ENCODE data around the gene ABHD17A. TPM values are rescaled to one million over a fixed set of nuclear protein-coding genes. Genes with fewer than 3 reads are reported as not detected.

The ABHD17A gene
- polyA plus RNA-seq, 3 donors from 2014 or later: 652 to 783 (median 741) TPM

- peak; percentile 35 to 49 (median 49) for DNase-seq
- H3K27ac Mint-ChIP-seq: peak overlapping the region; percentile 84 to 94 (median 92)
These were observed 29.5 kb downstream of the ABHD17A start for GRCh38 chr19:1855828-1856255.

GRCh38 chr19:1855040-1855827, 30.1 kb downstream of the ABHD17A start:
- Mint-ChIP-seq H3K4me3 (peak overlapping the region; percentile 79 to 86 (median 84)), H3K9me3 (no peaks in the 10 kb centered on the region), H3K27me3 (ENCODE audit: low read depth in 3 of 3) (peaks cover 6 to 44% (median 18%) of the 10 kb centered on the region in 3 donors), H3K27ac (peak overlapping the region; percentile 84 to 94 (median 92)), H3K4me1 (peaks cover 23 to 46% of the 10 kb centered on the region in 2 donors), H3K36me3 (no peaks in the 10 kb centered on the region)
- peak; percentile 83 to 87 (median 86) for DNase-seq

More at GRCh38 chr19:1855828-1856255, 29.5 kb downstream of the ABHD17A start:
- H3K36me3 Mint-ChIP-seq: no peaks in the 10 kb centered on the region
- peaks cover 6 to 39% (median 16%) of the 10 kb centered on the region in 3 donors for H3K27me3 Mint-ChIP-seq (ENCODE audit: low read depth in 3 of 3)
- peaks cover 22 to 43% of the 10 kb centered on the region in 2 donors for H3K4me1 Mint-ChIP-seq
- H3K4me3 Mint-ChIP-seq: peak overlapping the region; percentile 79 to 86 (median 84)
- H3K9me3 Mint-ChIP-seq: no peaks in the 10 kb centered on the region

DNA sequence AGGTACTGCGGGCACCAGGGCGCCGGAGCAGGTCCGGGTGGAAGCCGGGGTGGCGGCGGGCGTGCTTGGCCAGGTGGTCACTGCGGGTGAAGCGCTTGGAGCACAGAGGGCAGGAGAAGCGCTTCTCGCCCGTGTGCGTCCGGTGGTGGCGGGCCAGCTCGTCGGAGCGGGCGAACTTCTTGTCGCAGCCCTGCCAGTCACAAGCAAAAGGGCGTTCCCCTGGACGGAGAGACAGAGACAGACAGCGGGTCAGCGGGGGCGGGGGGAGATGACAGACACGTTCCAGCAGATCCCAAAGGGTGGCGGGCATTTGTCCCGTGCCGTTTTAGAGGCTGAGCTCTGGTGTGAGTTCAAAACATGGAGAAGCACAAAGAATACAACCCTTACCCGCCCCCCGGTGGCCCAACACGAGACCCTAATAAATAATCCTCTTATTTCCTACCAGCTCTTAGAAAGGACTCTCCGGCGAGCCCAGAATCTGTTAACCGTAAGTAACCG, 30.7 kb downstream of the ABHD17A start:
- peak overlapping the region in 4 of 6 donors; percentile 74 to 91 (median 80) for H3K27ac Mint-ChIP-seq
- H3K4me1 Mint-ChIP-seq: peaks cover 28 to 51% of the 10 kb centered on the region in 2 donors
- no peaks in the 10 kb centered on the region for H3K36me3 Mint-ChIP-seq
- peaks cover 6 to 47% (median 18%) of the 10 kb centered on the region in 3 donors for H3K27me3 Mint-ChIP-seq (ENCODE audit: low read depth in 3 of 3)
- DNase-seq: no peak
- H3K9me3 Mint-ChIP-seq: no peaks in the 10 kb centered on the region
- peak overlapping the region in 3 of 5 donors; percentile 38 to 68 (median 49) for H3K4me3 Mint-ChIP-seq

DNA sequence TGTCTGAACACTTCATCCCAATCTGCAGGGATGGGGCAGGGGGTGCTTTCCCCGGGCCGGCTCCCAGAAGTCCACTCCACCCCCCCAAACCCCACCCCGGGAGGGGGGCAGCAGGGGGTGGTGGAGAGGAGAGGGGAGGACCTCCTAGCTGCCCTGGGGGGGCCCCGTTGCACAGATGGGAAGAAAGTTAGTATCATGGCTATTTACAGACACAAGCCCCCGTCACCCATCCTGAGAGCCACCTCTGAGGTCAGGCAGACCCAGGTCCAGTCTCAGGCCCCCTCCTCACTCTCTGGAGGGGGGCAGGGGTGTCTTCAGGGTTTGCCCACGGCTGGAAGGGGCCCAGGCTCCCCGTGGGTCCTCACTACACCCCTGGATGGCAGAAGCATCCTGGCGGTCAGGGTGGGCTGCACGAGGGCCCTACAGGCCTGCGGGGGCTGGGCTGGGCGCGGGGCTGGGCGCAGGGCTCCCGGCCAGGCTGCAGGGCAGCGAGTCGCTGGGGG, 31.2 kb downstream of the ABHD17A start:
- Mint-ChIP-seq H3K27ac (no peak overlapping the region), H3K27me3 (ENCODE audit: low read depth in 3 of 3) (peaks cover 6 to 45% (median 18%) of the 10 kb centered on the region in 3 donors), H3K9me3 (no peaks in the 10 kb centered on the region), H3K36me3 (no peaks in the 10 kb centered on the region), H3K4me1 (peaks cover 29 to 52% of the 10 kb centered on the region in 2 donors), H3K4me3 (no peak overlapping the region)
- DNase-seq: no peak

DNA sequence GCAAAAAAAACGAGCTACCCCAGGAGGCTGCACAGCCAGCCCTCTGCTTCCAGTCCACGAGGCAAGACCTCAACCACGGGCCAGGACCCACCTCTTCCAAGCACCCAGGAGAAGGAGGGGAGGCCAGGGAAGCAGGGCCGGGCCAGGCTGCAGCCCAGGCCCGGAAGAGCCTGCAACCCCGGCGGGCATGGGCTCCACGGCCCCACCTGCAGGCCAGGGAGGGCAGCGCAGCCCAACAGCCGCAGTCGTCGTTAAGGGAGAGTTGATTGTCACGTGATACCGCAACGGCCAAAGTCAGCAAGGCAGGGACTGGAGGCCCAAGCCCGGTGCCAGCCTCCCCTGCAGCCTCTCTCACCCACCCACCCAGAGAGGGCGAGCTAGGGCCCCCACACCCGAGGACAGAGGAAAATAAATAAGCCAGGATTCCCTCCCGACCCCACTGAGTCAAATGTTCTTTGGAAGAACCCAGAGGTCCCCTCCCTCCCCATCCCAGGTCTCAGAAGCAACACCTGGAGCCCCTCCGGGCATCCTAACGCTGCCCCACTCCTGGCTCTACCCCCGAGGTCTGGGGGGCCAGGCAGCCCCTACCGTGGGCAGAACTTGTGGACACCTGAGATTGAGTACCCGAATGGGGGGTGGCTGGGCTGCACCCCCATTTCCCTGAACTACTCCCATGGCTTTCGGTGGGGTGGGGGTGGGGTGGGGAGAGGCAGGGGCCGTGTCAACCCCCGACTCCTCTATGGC, 31.8 kb downstream of the ABHD17A start:
- Mint-ChIP-seq H3K4me1 (peaks cover 34 to 55% of the 10 kb centered on the region in 2 donors), H3K36me3 (no peaks in the 10 kb centered on the region), H3K9me3 (no peaks in the 10 kb centered on the region), H3K27ac (peak overlapping the region in 5 of 6 donors; percentile 87 to 97 (median 95)), H3K27me3 (ENCODE audit: low read depth in 3 of 3) (peaks cover 6 to 46% (median 18%) of the 10 kb centered on the region in 3 donors), H3K4me3 (peak overlapping the region; percentile 63 to 82 (median 79))
- DNase-seq: peak; percentile 83 to 84 (median 84)

DNA sequence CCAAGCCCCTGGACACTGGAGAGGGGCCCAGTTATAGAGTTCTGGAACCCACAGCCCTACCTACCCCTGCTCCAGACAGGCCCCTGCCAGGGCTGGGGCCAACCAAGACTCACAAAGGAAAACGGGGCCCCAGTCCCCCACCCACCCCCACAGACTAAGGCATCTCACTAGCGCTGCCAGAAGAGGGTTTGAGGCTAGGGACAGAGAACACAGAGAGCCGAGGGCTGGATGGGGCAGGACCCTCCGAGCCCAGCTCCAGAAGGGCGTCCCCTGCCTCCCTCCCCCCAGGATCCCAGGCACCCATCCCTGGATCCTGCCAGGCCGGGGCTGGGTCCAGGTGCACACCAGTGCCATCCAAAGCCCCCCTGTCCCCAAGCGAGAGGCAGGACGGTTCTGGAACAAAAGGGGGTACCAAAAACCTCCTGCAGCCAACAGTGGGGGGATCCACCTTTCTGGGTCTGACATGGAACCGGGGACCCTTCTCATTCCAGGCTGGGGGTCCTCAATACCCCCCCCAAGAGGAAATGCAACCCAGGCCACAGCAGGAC, 32.6 kb downstream of the ABHD17A start:
- Mint-ChIP-seq H3K27me3 (ENCODE audit: low read depth in 3 of 3) (peaks cover 5 to 44% (median 21%) of the 10 kb centered on the region in 3 donors), H3K27ac (peak overlapping the region in 3 of 6 donors; percentile 89 to 97 (median 95)), H3K4me1 (peaks cover 34 to 51% of the 10 kb centered on the region in 2 donors), H3K9me3 (no peaks in the 10 kb centered on the region), H3K36me3 (no peaks in the 10 kb centered on the region), H3K4me3 (peak overlapping the region in 1 of 5 donors; percentile 79)
- DNase-seq: no peak

DNA sequence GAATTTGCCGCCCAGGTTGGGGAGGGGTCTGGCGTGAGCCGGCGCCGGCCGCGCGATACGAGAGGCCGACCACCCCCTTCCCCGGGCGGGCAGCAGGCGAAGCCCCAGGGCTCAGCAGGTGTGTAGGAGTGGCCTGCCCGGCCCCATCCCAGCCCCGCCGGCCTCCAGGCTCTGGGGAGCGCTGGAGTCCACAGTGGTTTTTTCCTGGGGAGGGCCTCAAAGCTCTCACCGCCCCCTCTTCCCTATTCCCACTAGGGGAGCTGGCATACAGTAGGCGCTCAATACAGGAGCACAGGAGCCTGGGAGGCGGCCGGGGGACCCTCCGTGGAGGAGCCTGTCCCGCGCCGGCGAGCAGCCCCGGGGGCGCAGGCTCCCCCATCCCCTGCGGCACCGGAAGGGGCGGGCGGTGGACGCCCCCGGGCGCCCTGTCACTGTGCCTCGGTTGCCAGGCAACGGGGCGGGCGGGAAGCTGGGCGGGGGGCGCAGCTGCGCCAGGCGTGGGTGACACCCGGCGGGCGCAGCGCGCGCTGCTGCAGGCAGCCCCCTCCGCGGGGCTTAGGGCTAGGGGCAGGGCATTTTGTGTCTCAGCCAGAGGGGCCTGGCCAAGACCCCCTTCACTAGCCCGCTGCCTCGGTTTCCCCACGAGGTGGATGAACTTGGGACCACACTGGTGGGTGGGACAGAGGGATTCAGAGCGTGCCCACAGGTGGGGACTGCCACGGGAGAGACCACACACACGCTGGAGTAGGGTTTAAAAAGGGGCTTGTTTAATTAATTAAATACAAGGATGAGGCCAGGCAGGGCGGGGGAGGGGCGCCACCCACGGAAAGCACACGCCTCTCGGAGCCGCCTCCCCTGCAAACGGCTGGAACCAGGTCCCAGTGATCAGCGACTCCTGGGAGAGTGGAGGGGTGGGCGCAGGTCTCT, 33.4 kb downstream of the ABHD17A start:
- Mint-ChIP-seq H3K9me3 (no peaks in the 10 kb centered on the region), H3K4me3 (peak overlapping the region in 2 of 5 donors; percentile 15 to 36), H3K27me3 (ENCODE audit: low read depth in 3 of 3) (peaks cover 10 to 50% (median 21%) of the 10 kb centered on the region in 3 donors), H3K36me3 (no peaks in the 10 kb centered on the region), H3K4me1 (peaks cover 41 to 56% of the 10 kb centered on the region in 2 donors), H3K27ac (peak overlapping the region in 3 of 6 donors; percentile 45 to 61 (median 55))
- DNase-seq: peak; percentile 55 to 69 (median 59)

DNA sequence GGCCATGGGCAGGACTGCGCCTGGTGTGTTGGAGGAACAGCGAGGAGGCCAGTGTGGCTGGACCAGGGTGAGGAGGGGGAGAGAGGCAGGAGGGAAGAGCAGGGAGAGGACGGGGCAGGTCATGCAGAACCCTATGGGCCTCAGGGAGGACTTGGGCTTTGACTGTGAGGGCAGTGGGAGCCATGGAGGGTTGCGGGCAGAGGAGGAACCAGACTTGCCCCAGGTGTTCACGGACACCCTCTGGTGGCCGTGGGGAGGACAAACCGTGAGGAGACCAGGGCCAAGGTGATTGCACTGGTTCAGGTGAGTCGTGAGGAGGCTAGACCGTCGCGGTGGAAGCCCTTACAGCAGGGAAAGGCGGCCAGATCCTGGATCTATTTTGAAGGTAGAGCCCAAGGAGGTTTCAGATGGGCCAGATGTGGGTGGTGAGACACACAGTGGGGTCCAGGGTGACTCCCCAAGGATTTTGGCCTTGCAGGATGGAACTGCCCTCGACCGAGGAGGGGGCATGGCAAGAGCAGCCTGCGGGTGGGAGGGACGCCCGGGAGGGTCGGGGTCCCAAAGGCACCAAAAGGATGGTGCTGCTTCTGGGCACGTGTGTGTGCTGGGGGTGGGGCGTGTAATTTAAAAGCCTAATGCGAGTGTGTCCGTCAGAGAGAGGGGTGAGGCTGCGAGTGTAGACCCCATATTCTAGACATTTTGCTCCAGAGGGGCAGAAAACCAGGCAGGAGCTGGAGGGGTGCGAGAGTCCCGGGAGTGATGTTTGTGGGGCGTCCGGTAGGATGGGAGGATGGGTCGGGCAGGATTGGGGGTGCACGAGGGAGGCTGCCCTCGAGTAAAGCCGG, 34.3 kb downstream of the ABHD17A start:
- Mint-ChIP-seq H3K4me3 (peak overlapping the region in 3 of 5 donors; percentile 10 to 42 (median 12)), H3K27me3 (ENCODE audit: low read depth in 3 of 3) (peaks cover 11 to 46% (median 23%) of the 10 kb centered on the region in 3 donors), H3K36me3 (no peaks in the 10 kb centered on the region), H3K4me1 (peaks cover 50 to 61% of the 10 kb centered on the region in 2 donors), H3K9me3 (no peaks in the 10 kb centered on the region), H3K27ac (peak overlapping the region; percentile 45 to 88 (median 66))
- no peak for DNase-seq

GRCh38 chr19:1849886-1850398, 35.4 kb downstream of the ABHD17A start:
- Mint-ChIP-seq H3K36me3 (no peaks in the 10 kb centered on the region), H3K27me3 (ENCODE audit: low read depth in 3 of 3) (peaks cover 11 to 40% (median 21%) of the 10 kb centered on the region in 3 donors), H3K9me3 (no peaks in the 10 kb centered on the region), H3K4me3 (peak overlapping the region in 4 of 5 donors; percentile 0 to 40 (median 10)), H3K4me1 (peaks cover 46 to 61% of the 10 kb centered on the region in 2 donors), H3K27ac (peak overlapping the region; percentile 26 to 83 (median 60))
- DNase-seq: no peak

DNA sequence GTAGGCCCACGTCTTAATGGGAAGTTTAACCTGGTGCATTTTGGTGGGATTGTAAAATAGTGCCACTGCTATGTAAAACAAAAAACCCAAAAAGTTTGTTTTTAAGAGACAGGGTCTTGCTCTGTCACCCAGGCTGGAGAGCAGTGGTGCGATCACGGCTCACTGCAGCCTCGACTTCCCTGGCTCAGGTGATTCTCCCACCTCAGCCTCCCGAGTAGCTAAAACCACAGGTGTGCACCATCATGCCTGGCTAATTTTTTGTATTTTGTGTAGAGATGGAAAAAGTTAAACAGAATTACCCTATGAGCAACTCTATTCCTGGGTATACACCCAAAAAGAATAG, 36.2 kb downstream of the ABHD17A start:
- no peaks in the 10 kb centered on the region for H3K36me3 Mint-ChIP-seq
- H3K4me3 Mint-ChIP-seq: peak overlapping the region in 4 of 5 donors; percentile 9 to 72 (median 67)
- H3K4me1 Mint-ChIP-seq: peaks cover 46 to 61% of the 10 kb centered on the region in 2 donors
- peaks cover 11 to 39% (median 22%) of the 10 kb centered on the region in 3 donors for H3K27me3 Mint-ChIP-seq (ENCODE audit: low read depth in 3 of 3)
- DNase-seq: no peak
- peak overlapping the region; percentile 55 to 85 (median 78) for H3K27ac Mint-ChIP-seq
- H3K9me3 Mint-ChIP-seq: no peaks in the 10 kb centered on the region

- no peaks in the 10 kb centered on the region for H3K9me3 Mint-ChIP-seq
- no peaks in the 10 kb centered on the region for H3K36me3 Mint-ChIP-seq
- DNase-seq: peak; percentile 97 to 98 (median 97)
- peaks cover 49 to 66% of the 10 kb centered on the region in 2 donors for H3K4me1 Mint-ChIP-seq
- H3K27me3 Mint-ChIP-seq (ENCODE audit: low read depth in 3 of 3): peaks cover 11 to 39% (median 24%) of the 10 kb centered on the region in 3 donors
- H3K27ac Mint-ChIP-seq: peak within 1 kb of the TSS; percentile 89 to 97 (median 93)
- H3K4me3 Mint-ChIP-seq: peak within 1 kb of the TSS; percentile 91 to 93 (median 92)
These were observed 36.7 kb downstream of the ABHD17A start, which contains the start of gene REXO1 for GRCh38 chr19:1848399-1849131. Gene REXO1, minus strand, starts transcription at chr19:1848483. Its CDS starts 125 bp downstream, at chr19:1848358.
